Activated CD4-positive, alpha-beta T cell treated with anti-CD3 and anti-CD28 coated beads for 4 hours (primary cell): ENCODE measurements around the gene SRPK1.

ENCODE experiments used
- DNase-seq, 2 donors: peaks; one replicate each; pipeline ENCODE4 v3.0.0-alpha.2; 2020

SRPK1 gene

DNA sequence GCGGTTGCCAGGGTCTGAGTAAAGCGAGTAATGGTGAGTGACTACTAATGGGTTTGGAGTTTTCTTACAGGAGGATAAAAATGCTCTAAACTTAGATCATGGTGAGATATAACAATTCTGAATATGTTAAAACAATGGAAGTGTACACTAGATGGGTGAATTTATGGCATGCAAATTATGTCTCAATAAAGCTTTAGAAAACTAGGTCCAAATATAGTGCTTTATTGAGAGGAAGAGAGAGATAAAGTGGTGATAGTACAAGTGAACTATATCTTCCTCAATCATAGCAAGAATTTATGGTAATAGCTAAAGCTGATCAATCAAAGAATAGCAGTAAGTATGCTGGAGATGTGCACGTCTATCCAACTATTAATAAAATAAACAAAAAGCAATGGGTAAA lies 23.9 kb downstream of the SRPK1 start:
- no peak for DNase-seq

DNA sequence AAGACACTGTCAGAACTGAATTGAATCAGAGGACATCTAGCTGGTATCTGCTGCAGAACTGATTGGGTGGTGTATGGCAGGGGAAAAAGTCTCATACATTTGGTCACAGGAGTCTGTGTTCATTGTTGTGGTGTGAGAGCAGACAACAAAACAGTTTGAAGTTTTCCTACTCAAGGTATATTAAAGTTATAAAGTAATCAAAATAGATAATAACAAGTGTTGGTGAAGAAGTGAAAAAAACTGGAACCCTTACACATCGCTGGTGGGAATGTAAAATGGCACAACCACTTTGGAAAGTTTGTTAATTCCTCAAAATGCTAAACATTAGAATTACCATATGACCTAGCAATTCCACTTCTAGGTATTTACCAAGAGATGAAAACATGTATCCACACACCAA lies 24.7 kb downstream of the SRPK1 start:
- no peak for DNase-seq

DNA sequence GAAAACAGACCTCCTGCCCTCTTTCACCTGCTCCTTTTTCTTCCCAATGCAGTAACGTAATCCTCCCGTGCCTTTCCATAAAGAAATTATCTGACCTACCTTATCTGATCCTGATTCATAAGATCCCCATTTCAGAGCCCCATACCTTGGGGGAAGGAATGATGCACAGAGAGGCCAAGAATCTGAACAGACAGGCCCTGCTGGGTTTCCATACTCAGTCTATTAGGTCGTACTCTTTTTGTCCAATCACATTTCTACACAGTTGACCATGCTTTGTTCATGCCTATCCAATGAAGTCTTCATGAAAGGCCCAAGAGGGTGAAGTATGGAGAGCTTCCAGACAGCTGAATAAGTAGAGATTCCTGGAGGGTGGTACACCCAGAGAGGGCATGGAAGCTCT lies 25.3 kb downstream of the SRPK1 start:
- no peak for DNase-seq

DNA sequence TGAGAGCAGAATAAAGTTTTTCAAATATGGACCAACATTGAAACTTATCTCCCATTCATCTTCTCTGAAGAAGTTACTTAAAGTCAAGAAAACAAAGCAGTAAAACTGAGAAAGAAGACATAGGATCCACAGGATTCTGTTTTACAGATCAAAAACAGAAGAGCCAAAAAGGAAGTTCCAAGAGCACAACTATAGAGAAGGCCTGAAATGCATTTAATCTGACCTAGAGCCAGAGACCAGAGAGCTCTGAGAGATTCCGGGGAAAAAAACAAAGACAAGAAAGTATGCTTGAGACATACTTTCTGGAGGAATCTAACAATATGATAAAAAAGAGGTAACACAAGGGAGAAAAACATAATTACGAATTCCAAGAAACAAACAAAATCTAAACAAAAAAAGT lies 26.1 kb downstream of the SRPK1 start:
- no peak for DNase-seq

DNA sequence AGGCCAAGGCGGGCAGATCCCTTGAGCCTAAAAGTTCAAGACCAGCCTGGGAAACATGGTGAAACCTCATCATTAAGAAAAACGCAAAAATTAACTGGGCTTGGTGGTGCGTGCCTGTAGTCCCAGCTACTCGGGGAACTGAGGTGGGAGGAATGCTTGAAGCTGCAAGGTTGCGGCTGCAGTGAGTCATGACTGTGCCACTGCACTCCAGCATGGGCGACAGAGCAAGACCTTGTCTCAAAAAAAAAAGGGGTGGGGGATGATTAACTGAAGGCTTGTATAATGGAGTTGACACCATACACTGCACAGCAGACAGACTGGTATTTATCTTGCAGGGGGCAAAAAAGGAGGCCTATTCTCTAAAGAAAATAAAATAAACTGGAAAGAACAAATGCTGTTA lies 27.7 kb downstream of the SRPK1 start:
- DNase-seq = no peak

DNA sequence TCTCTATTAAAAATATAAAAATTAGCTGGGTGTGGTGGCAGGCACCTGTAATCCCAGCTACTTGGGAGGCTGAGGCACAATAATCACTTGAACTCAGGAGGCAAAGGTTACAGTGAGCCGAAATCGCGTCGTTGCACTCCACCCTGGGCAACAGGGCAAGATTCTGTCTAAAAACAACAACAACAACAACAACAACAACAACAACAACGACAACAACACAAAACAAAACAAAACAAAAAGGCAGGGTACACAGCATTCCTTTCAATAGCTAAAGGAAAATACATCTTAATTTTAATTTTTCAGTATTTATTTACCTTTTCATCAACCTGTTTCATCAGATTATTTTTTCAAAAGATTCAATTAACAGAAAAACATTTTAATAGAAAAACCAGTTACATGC lies 28.4 kb downstream of the SRPK1 start:
- DNase-seq = no peak

DNA sequence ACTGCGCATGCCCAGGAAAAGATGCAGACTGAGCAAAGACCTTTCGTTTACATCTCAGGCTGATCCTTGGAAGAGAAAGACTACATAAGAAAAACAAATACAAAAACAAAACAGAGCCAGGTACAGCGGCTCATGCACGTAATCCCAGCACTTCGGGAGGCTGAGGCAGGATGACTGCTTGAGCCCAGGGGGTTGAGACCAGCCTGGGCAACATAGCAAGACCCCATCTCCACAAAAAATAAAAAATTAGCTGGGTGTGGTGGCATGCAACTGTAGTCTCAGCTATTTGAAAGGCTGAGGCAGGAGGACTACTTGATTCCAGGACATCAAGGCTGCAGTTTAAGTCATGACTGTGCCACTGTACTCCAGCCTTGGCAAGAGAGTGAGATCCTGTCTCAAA lies 41.7 kb downstream of the SRPK1 start:
- no peak for DNase-seq

DNA sequence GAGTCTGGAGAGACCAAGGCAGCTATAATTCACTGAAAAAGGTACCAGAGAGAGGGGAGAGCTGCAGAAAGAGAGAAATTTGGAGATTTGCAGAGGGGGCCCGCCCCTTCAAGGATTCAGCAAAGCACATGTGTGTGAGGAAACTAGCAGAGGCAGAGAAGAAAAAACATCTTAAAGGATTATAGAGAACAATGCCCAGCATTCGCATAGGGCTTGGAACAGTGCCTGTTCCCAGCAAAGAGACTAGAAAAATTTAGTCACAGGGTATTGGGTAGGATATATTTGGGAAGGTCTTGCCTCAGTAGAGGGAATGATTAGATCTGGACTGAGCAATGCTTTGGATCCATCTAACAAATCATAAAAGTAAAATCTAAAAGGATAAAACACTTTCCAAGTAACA lies 44.0 kb downstream of the SRPK1 start:
- DNase-seq = no peak

DNA sequence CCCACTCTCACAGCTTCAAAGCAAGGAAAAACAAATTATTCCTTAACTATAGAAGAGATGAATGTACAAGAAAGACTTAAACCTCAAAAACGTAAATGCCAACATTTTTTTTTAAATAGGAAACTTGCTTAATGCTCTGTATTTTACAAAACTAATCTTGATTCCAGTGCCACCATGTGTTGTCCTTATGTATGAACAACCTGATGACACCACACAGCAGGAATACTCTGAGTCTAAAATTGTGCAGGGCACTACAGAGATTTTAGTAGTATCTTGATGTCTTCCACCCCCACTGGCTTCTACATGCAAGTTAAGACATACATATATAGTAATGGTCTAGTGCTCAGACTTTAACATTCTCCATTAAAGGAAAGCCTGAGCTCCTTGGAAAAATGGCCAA lies 46.2 kb downstream of the SRPK1 start:
- no peak for DNase-seq

DNA sequence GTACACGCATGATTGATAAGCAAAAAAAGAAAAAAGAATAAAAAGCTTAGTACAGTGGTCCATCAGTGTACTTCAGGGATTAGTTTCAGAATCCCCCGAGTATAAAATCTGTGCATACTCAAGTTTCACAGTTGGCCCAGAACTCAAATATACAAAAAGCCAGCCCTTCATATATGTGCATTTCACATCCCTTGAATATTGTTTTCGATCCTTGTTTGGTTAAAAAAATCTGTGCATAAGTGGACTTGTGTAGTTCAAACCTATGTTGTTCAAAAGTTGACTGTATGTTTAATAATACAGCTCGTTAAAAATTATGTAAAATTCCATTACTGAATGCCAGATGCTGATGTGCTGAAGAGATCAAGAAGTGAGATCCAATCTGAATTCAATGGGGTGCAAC lies 61.5 kb downstream of the SRPK1 start:
- no peak for DNase-seq

DNA sequence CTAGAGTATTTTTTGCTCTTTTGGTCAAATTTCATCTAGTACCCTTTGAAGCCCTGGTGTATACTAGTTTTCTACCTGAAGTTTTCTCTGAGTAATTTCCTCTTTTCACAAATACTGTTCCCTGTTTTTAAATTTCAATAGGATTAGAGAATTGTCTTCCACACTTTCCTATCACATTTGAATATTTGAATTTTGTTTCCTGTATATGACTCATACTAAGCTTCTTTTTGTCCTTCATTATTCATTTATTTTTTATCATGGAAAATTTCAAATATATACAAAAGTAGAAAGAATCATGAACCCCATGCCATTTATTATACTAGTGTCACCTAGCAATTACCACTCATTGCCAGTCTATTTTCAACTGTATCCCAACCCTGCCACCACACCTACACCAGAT lies 63.0 kb downstream of the SRPK1 start:
- no peak for DNase-seq

DNA sequence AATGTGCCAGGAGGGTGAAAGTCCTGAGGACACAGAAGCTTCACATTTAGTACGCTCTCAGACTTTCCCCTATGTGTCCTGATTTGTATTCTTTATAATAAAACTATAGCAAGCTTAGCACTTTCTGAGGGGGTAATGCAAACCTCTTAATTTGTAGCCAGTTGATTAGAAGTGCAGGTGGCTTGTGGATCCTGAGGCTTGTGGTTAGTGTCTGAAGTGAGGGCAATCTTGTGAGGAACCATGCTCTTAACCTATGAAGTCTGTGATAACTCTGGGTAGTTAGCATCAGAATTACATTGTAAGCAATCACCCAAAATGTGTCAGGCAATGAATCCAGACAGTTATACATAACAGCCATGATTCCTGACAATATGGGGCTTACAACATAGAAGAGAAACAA lies 64.6 kb downstream of the SRPK1 start:
- no peak for DNase-seq

DNA sequence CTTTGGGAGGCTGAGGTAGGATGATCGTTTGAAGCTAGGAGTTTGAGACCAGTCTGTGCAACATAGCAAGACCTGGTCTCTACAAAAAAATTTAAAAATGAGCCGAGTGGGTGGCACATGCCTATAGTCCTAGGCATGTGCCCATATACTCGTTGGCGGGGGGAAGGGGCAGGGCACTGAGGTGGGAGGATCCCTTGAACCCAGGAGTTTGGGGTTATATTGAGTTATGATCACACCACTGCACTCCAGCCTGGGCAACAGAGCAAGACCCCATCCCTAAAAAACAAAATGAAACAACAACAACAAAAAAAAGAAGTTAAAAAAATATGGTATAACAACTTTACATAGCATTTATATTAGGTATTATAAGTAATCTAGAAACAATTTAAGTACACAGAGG lies 67.9 kb downstream of the SRPK1 start:
- DNase-seq = no peak

DNA sequence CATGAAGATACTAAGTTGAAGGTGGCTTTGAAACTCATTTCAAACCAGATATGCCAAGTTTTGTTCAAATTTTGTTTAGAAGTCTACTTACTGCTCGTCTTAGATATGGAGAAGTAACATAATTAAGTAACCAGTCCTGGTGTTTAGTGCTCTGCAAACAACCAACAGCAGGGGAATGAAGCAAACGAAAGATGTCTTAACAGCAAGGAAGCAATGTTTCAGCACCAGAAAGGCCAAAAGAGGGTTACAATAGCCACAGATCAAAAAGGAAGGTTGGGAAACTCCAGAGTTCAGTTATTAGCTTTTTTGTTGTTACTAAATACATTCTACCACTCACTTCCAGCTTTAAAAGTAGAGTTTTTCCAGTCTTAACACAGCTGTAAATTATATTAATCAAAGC lies 70.7 kb downstream of the SRPK1 start:
- no peak for DNase-seq

DNA sequence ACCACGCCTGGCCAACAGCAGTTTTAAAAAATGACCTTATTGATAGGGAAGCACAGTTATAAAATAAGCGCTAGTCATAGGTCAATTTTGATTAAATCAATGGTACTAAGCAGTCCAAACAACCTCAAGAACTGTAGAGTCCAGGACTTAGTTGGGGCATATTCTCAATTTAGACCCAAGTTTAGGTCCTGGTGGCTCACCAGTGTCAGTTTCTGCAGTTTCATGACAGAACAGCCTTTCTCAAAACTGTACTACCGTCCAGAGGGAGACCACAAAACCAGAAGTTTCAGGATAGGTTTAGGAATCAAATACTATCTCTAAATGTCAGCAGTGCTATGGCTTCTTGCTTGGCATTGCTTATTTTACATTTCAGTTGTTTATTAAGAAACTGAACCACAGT lies 76.6 kb downstream of the SRPK1 start:
- no peak for DNase-seq

DNA sequence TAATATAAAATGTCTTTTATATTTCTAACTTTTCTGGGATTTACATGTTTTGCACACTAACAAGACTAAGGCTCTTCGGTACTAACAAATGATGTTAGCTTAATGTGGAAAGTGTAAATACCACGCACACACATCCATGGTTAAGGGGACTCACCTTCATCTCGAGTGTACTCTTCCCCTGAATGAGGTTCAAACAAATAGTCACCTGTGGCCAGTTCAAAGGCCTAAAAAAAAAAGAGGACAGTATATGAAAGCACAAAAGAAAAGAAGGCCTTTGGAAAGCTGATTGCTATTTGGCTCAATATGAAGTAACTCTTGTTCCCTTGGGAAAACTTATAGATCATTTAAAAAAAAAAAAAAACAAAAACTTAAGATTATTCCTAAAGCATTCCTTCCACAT lies 78.5 kb downstream of the SRPK1 start:
- DNase-seq = no peak

DNA sequence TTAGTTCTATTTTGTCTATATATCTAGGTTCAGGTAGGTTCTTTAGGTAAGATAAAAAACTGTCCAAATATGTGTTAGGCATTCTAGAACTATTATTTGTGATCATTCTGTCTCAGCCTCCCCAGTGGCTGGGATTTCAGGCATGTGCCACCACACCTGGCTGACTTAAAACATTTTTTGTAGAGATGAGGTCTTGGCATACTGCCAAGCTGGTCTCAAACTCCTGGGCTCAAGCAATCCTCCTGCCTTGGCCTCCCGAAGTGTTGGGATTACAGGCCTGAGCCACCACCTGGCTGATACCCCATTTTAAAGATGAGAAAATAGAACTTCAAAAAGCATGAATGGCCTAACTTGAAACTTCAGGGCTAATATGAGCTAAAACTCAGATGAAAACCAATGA lies 81.9 kb downstream of the SRPK1 start:
- no peak for DNase-seq

DNA sequence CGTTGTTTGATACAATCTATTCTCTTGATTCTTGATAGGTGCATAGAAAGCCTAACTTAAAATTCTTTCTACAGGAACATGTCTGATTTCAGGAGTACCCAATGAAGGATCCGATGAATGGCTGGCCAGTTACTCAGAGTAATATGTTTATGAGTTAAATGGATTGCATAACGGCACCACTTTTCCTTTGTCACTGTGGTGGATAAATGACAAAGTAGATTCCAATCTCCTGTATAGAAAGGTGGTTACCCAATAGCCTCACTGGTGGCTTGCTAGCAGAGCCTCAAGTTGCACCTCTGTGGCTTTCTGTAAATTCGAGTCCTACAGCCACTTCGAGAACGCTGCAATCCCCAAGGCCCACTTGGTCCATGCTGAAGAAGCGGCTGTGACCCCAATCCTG lies 87.4 kb downstream of the SRPK1 start:
- DNase-seq = no peak

DNA sequence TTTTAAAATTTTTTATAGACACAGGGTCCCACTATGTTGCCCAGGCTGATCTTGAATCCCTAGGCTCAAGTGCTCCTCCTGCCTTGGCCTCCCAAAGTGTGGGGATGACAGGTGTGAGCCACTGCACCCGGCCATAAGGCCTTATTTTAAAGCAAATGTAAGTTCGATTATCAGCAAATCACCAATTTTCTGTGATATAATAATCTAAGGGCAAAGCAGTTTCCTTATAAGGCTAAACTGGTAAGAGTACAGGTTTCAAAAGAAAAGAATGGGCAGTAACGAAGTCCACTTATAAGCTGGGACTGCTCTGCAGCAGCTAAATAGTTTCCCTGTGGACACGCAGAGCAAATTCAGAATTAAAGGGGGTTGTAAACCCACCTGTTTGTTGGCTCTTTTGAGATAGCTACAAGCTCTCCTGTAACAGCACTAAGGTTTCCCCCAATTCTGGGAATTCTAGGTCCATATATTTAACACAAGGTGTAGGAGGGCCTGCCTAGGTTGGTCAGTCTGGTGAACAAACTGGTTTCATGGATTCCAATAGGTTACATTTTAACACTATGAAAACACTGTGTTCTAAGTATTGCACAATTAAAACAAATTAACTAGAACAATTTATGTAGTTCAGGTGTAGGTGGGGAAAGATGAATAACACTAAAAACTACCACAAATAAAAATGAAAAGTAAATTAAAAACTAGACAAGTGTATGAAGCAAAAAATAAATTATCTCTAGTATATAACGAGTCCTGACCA lies 89.5 kb downstream of the SRPK1 start:
- no peak for DNase-seq

DNA sequence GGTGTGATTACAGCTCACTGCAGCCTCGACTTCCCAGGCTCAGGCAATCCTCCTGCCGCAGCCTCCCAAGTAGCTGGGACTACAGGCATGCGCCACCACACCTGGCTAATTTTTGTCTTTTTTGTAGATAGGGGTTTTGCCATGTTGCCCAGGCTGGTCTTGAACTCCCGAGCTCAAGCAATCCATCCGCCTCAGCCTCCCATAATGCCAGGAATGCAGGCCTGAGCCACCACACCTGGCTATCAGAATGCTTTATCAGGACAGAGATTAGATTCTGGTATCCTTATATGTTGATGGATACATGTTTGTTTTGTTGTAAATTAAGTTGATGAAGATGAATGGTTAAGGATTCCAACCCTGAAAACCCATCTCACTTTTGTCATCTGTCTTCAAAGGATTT lies 91.6 kb downstream of the SRPK1 start:
- no peak for DNase-seq

DNA sequence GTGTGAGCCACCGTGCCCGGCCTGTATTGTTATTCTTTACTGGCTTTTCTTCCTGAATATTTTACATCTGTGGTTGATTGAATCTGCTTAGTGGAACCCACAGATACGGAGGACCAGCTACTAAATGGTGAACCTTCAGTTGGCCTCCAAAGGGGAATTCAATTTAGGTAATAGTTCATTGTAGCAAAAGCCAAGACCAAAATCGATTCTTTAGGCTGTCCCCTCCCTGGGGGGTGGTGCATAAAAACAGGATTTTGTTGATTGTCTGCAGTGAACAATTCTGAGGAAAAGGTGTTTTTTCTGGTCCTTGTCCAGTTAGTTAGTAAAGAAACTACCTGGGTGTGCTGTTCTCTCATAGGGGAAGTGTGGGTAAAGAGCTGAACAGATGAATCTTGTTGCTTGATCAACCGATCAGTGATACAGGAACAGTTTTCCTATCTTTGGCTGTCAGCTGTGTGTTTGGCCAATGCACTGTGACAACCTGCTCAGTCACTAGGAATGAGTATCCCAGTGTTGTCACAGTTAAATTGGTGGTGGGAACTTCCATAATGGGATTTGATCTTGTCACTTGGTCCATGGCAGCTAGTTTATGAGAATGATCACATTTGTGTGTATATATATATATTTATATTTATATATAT lies 96.2 kb downstream of the SRPK1 start:
- no peak for DNase-seq

DNA sequence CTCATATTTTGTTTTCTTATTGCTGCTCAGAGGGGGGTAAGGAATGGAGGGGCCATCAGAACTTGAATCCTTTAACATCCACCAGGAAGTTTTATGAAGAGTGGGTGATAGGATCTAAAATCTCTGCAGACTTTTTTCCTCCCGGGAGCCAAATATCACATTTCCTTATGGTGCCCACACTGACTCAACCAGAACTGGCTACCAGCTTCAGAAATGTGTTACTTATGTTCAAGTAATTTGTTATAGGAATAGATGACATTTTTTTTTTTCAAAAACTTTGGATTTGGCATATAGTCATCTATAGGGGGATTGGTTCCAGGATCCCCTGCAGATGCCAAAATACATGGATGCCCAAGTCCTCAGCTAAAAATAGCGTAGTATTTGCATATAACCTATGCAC lies 97.3 kb downstream of the SRPK1 start:
- DNase-seq = no peak

DNA sequence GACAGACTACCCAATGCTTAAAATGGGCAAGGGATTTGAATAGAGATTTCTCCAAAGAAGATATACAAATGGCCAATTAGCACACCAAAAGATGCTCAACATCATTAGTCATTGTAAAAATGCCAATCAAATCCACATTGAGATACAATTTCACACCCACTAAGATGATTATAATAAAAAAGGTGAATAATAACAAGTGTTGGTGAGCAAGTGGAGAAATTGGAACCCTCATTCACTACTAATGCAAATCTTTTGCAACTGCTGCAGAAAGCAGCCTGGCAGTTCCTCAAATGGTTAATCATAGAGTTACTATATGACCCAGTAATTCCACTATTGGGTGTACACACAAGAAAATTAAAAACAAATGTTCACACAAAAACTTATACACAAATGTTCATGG lies 103.4 kb downstream of the SRPK1 start:
- no peak for DNase-seq

DNA sequence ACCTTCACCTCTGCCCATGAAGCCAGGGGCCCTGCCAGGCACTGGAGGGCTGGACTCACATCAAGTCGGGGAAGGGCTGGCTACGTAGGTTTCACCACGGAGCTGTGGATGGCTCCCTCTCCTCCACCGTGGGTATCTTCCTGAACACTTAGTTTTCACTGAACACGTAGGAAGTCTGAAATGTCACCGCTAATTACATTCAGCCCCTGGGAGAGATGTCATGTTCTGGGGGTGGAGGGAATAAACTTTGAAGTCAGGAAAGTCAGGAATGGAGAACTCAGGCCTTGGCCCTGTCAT lies 109.3 kb downstream of the SRPK1 start:
- DNase-seq = no peak

DNA sequence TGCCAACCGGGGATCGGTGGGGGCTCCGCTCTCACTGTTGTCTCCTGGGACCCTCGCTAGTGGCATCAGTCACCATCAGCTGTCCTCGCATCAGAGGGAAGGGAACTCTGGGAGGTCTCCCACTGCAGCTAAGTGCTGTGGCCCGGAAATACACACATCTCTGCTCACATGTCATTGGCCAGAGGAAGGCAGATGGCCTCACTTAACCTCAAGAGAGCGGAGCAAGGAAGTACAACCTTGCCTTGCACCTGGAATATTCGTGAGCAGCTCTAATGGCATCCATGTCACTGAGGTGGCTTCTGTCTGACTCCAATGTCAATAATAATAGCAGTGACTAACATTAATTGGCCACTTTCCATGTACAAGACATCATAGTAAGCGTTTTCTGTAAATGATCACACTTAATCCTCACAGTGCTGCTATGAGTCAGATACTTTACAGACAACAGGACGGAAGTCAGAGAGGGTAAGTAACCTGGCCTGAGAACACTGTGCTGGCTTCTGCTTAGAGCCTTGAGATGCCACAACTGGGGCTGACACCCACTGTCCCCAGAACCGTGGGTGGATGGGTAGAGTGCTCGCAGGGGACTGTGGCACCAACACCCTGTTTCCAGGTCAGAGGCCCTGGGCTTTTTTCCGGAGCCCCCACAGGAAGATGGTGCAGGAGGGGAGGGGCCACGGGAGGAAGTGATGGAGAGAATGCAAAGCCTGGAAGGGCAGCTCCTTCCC lies 109.8 kb downstream of the SRPK1 start:
- no peak for DNase-seq
